Astrocyte of the hippocampus (primary cell): ENCODE data around the gene PIGT.

Experiments
- DNase-seq: peaks from one replicate; pipeline ENCODE4 v3.0.0; 2011; ENCODE audit warnings: low read depth, low spot score

PIGT gene

GRCh38 chr20:45415822-45416637 lies at the start of gene PIGT:
Gene PIGT (plus strand): TSS chr20:45416141. CDS start chr20:45416157, 16 bp downstream.
- DNase-seq: peak; percentile 90

GRCh38 chr20:45366192-45366591 lies 49.7 kb upstream of the PIGT start:
- no peak for DNase-seq

GRCh38 chr20:45366631-45367030 lies 49.3 kb upstream of the PIGT start:
- no peak for DNase-seq

DNA sequence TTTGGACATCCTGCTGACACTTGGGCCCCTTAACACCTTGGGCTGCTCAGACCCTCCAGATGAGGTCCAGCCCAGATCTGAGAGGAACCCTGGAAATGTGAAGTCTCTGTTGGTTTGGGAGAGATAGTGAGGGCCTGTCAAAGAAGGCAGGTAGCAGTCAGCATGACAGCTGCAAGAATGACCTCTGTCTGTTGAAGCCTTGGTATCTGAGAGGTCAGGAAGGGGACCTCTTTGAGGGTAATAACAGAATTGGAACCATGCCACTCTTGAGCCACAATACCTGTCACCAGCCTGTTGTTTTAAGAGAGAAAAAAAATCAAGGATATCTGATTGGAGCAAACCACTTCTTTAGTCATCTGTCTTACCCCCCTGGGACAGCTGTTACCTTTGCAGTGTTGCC lies 48.8 kb upstream of the PIGT start:
- DNase-seq: no peak

DNA sequence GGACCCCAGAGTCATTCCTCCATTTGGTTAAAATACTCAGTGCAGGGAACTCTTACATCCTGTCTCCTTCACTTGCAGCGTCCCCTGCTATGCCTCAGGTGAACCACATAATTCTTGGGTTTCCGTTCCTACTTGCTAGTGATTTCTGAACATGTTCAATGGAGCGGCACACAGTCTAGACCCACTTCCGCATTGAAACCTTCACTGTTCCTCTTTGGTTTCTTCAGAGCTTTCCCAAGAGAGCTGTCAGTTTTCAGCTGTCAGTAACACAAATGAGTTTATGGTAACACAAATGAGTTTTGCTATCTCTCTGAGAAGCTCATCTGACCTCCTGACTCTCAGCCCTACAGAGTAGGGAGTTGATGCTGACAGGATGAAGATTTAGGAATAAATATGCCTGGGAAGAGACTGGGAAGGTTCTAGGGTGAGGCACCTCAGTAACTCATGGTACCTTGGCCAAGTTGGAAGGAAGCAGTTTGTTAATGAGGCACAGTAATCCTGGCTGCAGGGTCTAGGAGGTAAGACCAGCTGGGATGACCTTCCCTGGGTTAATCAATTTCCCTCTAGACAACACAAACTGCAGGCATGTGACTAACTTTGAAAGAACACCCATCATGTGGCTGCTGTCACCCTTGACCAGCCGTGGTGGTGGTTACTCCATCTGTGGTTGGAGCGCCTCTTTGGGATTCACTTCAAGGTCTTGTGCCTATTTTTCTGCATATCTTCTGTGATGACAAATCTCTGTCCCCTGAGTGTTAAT lies 47.5 kb upstream of the PIGT start:
- DNase-seq: no peak

DNA sequence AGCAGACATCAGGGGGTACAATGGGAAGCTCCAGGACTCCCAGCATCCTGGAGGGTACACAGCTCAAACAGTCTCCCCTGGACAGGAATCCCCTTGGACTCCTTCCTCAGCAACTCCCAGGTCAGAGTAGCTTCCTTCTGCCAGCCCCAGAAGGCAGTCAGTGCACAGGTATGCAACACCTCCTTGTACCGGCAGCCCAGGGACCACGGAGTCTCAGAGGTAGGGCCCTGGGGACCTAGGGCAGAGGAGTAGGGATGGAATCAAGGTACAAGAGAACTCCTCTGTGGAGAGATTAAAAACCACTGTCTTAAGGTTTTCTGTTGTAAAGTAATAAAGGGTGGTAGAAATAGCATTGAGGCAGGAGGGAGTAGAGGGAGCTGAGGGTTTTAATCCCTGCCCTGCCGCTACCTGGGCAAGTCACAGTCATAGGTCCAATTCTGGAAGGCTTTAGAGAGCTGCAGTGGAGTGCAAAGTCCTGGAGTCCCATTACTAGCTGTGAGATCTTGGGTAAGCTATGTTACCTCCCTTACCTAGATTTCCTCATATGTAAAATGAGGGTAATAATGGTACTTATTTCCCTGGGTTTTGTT lies 45.3 kb upstream of the PIGT start:
- DNase-seq: no peak

DNA sequence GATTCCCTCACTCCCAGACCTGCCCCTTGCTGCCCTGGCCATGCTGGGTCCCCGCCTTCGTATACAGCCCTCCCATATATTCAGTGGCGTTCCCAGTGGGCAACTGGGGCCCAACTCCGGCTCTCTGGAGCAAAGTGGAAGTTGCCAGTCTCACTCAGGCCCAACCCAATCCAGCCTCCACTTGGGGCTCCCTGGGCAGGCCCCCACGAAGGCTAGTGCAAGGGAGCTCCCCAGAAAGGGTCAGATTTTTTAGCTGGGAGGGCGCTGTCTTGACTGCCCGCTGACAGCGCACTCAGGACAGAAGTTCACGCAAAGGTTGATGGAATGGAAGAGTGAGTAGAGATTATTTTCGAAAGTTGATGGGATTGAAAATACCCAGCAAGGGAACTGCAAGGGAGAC lies 43.7 kb upstream of the PIGT start:
- no peak for DNase-seq

DNA sequence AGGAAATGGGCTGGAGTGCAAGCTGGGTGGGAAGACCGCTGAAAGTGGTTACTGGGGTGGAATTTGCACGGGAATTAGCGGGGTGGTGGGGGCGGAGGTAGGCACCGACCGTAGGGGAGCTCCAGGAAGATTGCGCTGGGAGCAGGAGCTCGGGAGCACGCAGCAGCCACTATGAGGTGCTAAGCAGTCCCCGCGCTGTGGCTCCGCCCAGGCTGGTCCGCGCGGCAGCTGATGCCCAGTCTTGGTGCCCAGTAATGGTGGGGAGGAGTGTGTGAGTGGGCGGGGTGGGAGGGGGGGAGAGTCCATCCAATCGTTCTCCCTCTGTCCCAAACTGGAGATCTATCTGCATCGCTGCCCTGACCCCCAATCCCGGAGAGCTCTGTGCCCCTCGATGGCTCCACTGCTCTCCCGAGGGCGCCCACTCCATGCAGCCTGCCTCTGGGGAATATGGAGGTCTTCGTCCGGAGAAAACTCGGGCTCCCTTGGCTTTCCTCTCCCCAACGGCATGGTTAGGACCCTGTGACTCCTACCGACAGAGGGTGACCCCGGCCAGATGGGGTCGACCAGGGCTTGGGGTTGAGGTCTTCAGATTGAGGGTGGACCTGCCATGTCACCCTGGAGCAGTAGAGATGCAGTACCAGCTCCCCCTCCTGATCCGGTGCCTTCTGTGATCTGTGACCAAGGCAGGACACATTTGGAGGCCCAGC lies 43.1 kb upstream of the PIGT start:
- DNase-seq: peak; percentile 33

DNA sequence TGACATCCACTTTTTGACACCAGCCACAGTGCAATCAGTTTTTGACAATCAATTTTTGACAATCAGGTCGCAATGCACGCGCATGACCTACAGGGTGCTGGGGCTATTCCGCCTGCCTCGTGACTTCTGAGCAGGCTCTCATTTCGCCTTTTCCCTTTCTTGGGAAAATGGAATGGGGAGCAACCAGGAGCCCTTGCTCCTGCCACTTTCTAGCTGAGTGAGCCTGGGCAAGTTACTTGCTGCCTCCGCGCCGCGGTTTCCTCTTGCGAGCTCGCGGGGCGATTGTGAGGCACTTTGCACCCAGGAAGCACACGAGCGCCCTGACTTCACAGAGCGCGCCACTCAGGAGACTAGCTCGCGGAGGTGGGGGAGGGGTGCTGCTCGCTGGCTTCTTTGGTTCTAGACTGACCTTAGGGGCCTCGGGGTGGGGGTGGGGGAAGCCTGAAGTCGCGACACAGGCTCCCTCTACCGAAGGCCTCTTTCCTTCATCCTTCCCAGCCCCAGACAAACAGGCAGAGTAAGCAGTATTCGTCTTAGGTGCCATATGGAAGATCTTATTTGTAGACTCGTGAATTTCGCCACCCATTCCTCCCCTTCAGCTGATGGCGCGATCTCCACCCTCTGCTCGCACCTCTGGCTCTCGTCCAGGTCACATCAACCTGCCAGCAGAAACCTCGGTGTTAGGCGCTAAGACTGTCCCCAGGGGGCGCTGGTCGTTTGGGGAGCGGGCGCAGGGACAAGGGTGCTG lies 42.4 kb upstream of the PIGT start:
- peak; percentile 90 for DNase-seq

GRCh38 chr20:45374101-45374467 lies 41.9 kb upstream of the PIGT start:
- DNase-seq: no peak

- DNase-seq: no peak
These were observed 41.0 kb upstream of the PIGT start for GRCh38 chr20:45374966-45375365.

DNA sequence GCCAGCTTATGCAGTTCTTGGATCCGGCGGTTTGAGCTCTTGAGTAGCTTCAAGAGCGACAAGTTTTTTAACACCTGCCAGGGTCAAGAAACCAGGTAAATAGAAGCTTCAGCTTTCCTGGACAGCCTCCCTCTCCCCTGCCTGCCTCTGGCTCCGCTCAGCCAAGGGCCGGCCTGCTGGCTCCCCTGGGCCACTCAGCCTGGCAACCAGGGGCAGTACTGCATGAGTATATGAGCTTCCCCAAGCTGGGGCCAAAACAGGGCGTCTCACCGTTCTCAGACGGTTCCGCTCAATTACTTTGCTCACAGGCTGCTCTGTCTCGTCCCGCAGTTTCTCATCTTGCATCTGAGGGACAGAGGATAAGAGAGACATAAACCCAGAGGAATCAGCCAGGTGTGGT lies 38.7 kb upstream of the PIGT start:
- no peak for DNase-seq

- DNase-seq: no peak
These were observed 37.8 kb upstream of the PIGT start, which contains the start of gene TP53TG5 for GRCh38 chr20:45378191-45378590. Gene TP53TG5 (minus strand): TSS chr20:45378325. CDS start chr20:45378236, 89 bp downstream.

DNA sequence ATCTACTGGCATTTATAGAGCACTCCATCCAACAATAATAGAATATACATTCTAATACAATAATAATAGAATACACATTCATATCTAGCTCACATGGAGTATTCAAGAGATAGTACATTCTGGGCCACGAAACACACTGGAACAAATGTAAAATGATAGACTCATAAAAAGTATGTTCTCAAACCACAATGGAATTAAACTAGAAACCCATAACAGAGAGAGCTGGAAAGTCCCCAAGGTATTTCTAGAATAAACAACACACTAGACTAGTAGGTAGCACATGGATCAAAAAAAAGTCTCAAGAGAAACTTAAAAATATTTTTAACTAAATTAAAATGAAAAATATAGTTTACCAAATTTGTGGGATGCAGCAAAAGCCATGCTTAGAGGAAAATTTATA lies 28.7 kb upstream of the PIGT start:
- no peak for DNase-seq

- no peak for DNase-seq
These were observed 25.0 kb upstream of the PIGT start for GRCh38 chr20:45390931-45391330.

- no peak for DNase-seq
These were observed 24.4 kb upstream of the PIGT start for GRCh38 chr20:45391559-45391958.

- no peak for DNase-seq
These were observed 23.2 kb upstream of the PIGT start for GRCh38 chr20:45392733-45393132.

- DNase-seq: no peak
These were observed 21.5 kb upstream of the PIGT start for GRCh38 chr20:45394221-45395113.

DNA sequence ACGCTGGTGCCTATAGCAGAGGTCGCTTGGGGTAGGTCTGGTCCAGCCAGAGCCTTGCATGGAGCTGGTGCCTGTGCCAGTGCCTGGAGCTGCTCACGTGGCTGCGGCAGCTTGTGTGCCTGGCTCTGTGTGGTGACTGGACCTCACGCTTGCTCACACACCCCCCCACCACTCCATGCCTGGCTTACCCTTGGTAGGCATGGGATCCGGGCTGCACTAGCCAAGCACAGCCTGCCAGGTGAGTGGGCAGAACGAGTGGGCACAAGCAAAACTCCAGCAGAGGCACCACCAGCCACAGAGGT lies 20.9 kb upstream of the PIGT start:
- DNase-seq: no peak

DNA sequence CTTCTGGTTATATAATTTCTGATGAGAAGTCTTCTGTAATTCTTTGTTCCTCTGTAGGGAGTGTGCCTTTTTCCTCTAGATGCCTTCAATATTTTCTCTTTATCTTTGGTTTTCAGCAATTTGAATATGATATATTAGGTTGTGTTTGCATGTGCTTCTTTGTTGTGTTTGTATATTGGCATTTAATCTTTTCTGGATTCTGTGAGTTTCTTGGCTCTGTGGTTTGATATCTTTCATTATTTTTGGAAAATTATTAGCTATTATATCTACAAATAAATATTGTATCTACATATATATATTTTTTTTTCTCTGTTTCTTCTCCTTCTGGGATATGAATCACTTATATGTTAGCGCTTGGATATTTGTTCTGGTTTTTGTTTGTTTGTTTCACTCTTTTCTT lies 16.9 kb upstream of the PIGT start:
- DNase-seq: no peak
